Trophoblast cell (in vitro differentiated cells and primary cell): ENCODE measurements around the gene AK1.
"Not testable (repeated sequence)": the region's sequence is repeated elsewhere in the genome, so short reads cannot be mapped to it uniquely, and the experiment has no call there.

Source experiments
- DNase-seq, 2 donors: peaks; one replicate each; pipeline ENCODE4 v3.0.0-alpha.2; 2016
- H2AFZ ChIP-seq: 2 replicates; pipeline ENCODE4 v1.6.1; 2013; ENCODE audit warnings: low read length, moderate library complexity, mild to moderate bottlenecking; ENCODE audit not compliant: insufficient read depth, poor library complexity
- H2AK5ac ChIP-seq: 2 replicates; pipeline ENCODE4 v1.6.1; 2013; ENCODE audit warnings: mild to moderate bottlenecking, low read length
- H2BK120ac ChIP-seq: 2 replicates; pipeline ENCODE4 v1.6.1; 2013; ENCODE audit warnings: low read length, mild to moderate bottlenecking, moderate library complexity; ENCODE audit not compliant: insufficient read depth, poor library complexity
- H2BK12ac ChIP-seq: 2 replicates; pipeline ENCODE4 v1.6.1; 2013; ENCODE audit warnings: mild to moderate bottlenecking, low read length, moderate library complexity
- H2BK5ac ChIP-seq: 2 replicates; pipeline ENCODE4 v1.6.1; 2013; ENCODE audit warnings: low read length, low read depth, moderate library complexity, mild to moderate bottlenecking; ENCODE audit not compliant: poor library complexity
- H3K14ac ChIP-seq: 2 replicates; pipeline ENCODE4 v1.6.1; 2013; ENCODE audit warnings: mild to moderate bottlenecking, low read length
- H3K18ac ChIP-seq: 2 replicates; pipeline ENCODE4 v1.6.1; 2013; ENCODE audit warnings: mild to moderate bottlenecking, low read length
- H3K23ac ChIP-seq: 2 replicates; pipeline ENCODE4 v1.6.1; 2013; ENCODE audit warnings: low read length
- H3K27ac ChIP-seq: 2 replicates; pipeline ENCODE4 v1.5.1; 2013; ENCODE audit warnings: low read depth, mild to moderate bottlenecking, inconsistent platforms, low read length, moderate library complexity
- H3K27me3 ChIP-seq: 2 replicates; pipeline ENCODE4 v1.6.1; 2013; ENCODE audit warnings: inconsistent platforms, mild to moderate bottlenecking, low read length, moderate library complexity; ENCODE audit not compliant: insufficient read depth
- H3K36me3 ChIP-seq, 2 experiments: 1 replicate in 1 of 2; 2 replicates in 1 of 2; pipeline ENCODE4 v1.6.1; 2013; ENCODE audit warnings: low read length in 2 of 2, mild to moderate bottlenecking in 2 of 2, moderate library complexity in 1 of 2; ENCODE audit not compliant: insufficient read depth in 2 of 2, control insufficient read depth in 1 of 2
- H3K4ac ChIP-seq: 2 replicates; pipeline ENCODE4 v1.6.1; 2013; ENCODE audit warnings: low read depth, mild to moderate bottlenecking, low read length, moderate library complexity
- H3K4me1 ChIP-seq, 2 experiments: 1 replicate in 1 of 2; 2 replicates in 1 of 2; pipeline ENCODE4 v1.6.1; 2013; ENCODE audit warnings: low read length in 2 of 2, mild to moderate bottlenecking in 2 of 2, moderate library complexity in 1 of 2; ENCODE audit not compliant: insufficient read depth in 2 of 2, control insufficient read depth in 1 of 2
- H3K4me2 ChIP-seq: 2 replicates; pipeline ENCODE4 v1.6.1; 2013; ENCODE audit warnings: inconsistent platforms, mild to moderate bottlenecking, low read length, moderate library complexity
- H3K4me3 ChIP-seq: 2 replicates; pipeline ENCODE4 v1.5.1; 2013; ENCODE audit warnings: mild to moderate bottlenecking, low read depth, low read length, inconsistent platforms
- H3K79me1 ChIP-seq: one replicate; pipeline ENCODE4 v1.6.1; 2013; ENCODE audit warnings: low read length
- H3K79me2 ChIP-seq: 2 replicates; pipeline ENCODE4 v1.6.1; 2013; ENCODE audit warnings: low read length, mild to moderate bottlenecking; ENCODE audit not compliant: control insufficient read depth, insufficient read depth, poor library complexity
- H3K9ac ChIP-seq: 2 replicates; pipeline ENCODE4 v1.6.1; 2013; ENCODE audit warnings: mild to moderate bottlenecking, low read length
- H3K9me3 ChIP-seq: 2 replicates; pipeline ENCODE4 v1.6.1; 2013; ENCODE audit warnings: low read depth, mild to moderate bottlenecking, control low read depth, inconsistent platforms, low read length; ENCODE audit not compliant: insufficient read depth
- H4K12ac ChIP-seq: 2 replicates; pipeline ENCODE4 v1.6.1; 2013; ENCODE audit warnings: low read depth, mild to moderate bottlenecking, low read length, moderate library complexity
- H4K8ac ChIP-seq: 2 replicates; pipeline ENCODE4 v1.6.1; 2013; ENCODE audit warnings: low read depth, mild to moderate bottlenecking, low read length, moderate library complexity
- H4K91ac ChIP-seq: one replicate; pipeline ENCODE4 v1.6.1; 2013; ENCODE audit warnings: low read depth, mild to moderate bottlenecking, low read length, moderate library complexity
- WGBS: extraction: QIAGEN DNeasy Blood & Tissue Kit; methylation state at CpG from one replicate; pipeline ENCODE4 v1.1.7; 2013; ENCODE audit warnings: missing lambda C conversion rate; ENCODE audit not compliant: insufficient read length, insufficient coverage; ENCODE audit errors: extremely low coverage; 5-methylcytosine and 5-hydroxymethylcytosine counted together

AK1 gene

GRCh38 chr9:127881715-127882114 is 4.2 kb upstream of the AK1 start:
- H3K79me2 ChIP-seq, H3K23ac ChIP-seq, H3K9me3 ChIP-seq, H4K8ac ChIP-seq, H3K27me3 ChIP-seq, H2AFZ ChIP-seq, H2AK5ac ChIP-seq, H3K9ac ChIP-seq, H3K14ac ChIP-seq, H3K36me3 ChIP-seq, H2BK120ac ChIP-seq, H3K18ac ChIP-seq, H3K4me2 ChIP-seq, H3K79me1 ChIP-seq, H4K12ac ChIP-seq, H2BK12ac ChIP-seq, H3K4ac ChIP-seq, H3K4me3 ChIP-seq, H3K27ac ChIP-seq, H2BK5ac ChIP-seq, DNase-seq, H4K91ac ChIP-seq: not testable (repeated sequence)
- peaks cover 10 to 11% of the 10 kb centered on the region in 2 experiments for H3K4me1 ChIP-seq
- WGBS, result no CpG with 5 or more reads among the region's 3 CpGs

GRCh38 chr9:127880143-127880542 is 2.7 kb upstream of the AK1 start:
- no peak for DNase-seq
- Histone ChIP-seq H2BK12ac (no peak overlapping the region), H4K91ac (no peak overlapping the region), H3K79me2 (peaks cover 7% of the 10 kb centered on the region), H3K9me3 (no peaks in the 10 kb centered on the region), H2BK5ac (no peak overlapping the region), H3K23ac (no peak overlapping the region), H2AK5ac (no peak overlapping the region), H3K4me2 (no peak overlapping the region), H3K18ac (no peak overlapping the region), H3K27me3 (no peaks in the 10 kb centered on the region), H3K27ac (no peak overlapping the region), H4K12ac (no peak overlapping the region), H3K79me1 (peaks cover 12% of the 10 kb centered on the region), H2BK120ac (no peak overlapping the region), H3K4me3 (no peak overlapping the region), H3K9ac (no peak overlapping the region), H3K36me3 (peaks cover 2% of the 10 kb centered on the region in 2 experiments), H2AFZ (no peak overlapping the region), H3K4ac (no peak overlapping the region), H3K14ac (no peak overlapping the region), H4K8ac (no peak overlapping the region), H3K4me1 (peaks cover 20 to 22% of the 10 kb centered on the region in 2 experiments)
- WGBS, result no CpG with 5 or more reads among the region's 8 CpGs

GRCh38 chr9:127878652-127879390 is 1.3 kb upstream of the AK1 start:
- no peak overlapping the region for H3K18ac ChIP-seq
- H3K23ac ChIP-seq, result no peak overlapping the region
- H2BK5ac ChIP-seq, result no peak overlapping the region
- H4K91ac ChIP-seq, result no peak overlapping the region
- H2BK120ac ChIP-seq, result no peak overlapping the region
- H3K4me3 ChIP-seq, result no peak overlapping the region
- H3K9ac ChIP-seq, result no peak overlapping the region
- no peak overlapping the region for H2BK12ac ChIP-seq
- H3K4me2 ChIP-seq, result no peak overlapping the region
- no peaks in the 10 kb centered on the region for H3K27me3 ChIP-seq
- no peak overlapping the region for H4K8ac ChIP-seq
- H3K4ac ChIP-seq, result no peak overlapping the region
- no peak overlapping the region for H2AFZ ChIP-seq
- H3K9me3 ChIP-seq, result no peaks in the 10 kb centered on the region
- H3K36me3 ChIP-seq, result no peaks in the 10 kb centered on the region
- peaks cover 7% of the 10 kb centered on the region for H3K79me2 ChIP-seq
- peaks cover 21 to 24% of the 10 kb centered on the region in 2 experiments for H3K4me1 ChIP-seq
- H3K79me1 ChIP-seq, result peaks cover 12% of the 10 kb centered on the region
- H3K14ac ChIP-seq, result no peak overlapping the region
- no peak for DNase-seq
- no peak overlapping the region for H4K12ac ChIP-seq
- no peak overlapping the region for H2AK5ac ChIP-seq
- WGBS, result no CpG with 5 or more reads among the region's 8 CpGs
- no peak overlapping the region for H3K27ac ChIP-seq

- H4K12ac ChIP-seq, result peak overlapping the region; percentile 29
- H3K18ac ChIP-seq, result peak overlapping the region; percentile 48
- H3K4me3 ChIP-seq, result peak overlapping the region; percentile 65
- no peak overlapping the region for H2AK5ac ChIP-seq
- H4K8ac ChIP-seq, result peak overlapping the region; percentile 96
- no peak overlapping the region for H2BK5ac ChIP-seq
- no peak overlapping the region for H3K27ac ChIP-seq
- DNase-seq, result no peak
- no peaks in the 10 kb centered on the region for H3K27me3 ChIP-seq
- H3K4ac ChIP-seq, result peak overlapping the region; percentile 24
- peak overlapping the region; percentile 12 for H2BK120ac ChIP-seq
- H3K4me1 ChIP-seq, result peaks cover 21 to 24% of the 10 kb centered on the region in 2 experiments
- H3K79me2 ChIP-seq, result peaks cover 7% of the 10 kb centered on the region
- H3K14ac ChIP-seq, result peak overlapping the region; percentile 62
- H3K9me3 ChIP-seq, result peaks cover 2% of the 10 kb centered on the region
- WGBS, result no CpG with 5 or more reads among the region's 18 CpGs
- peak overlapping the region; percentile 66 for H2AFZ ChIP-seq
- peak overlapping the region; percentile 92 for H3K4me2 ChIP-seq
- peak overlapping the region; percentile 67 for H4K91ac ChIP-seq
- no peak overlapping the region for H3K23ac ChIP-seq
- H3K9ac ChIP-seq, result peak overlapping the region; percentile 67
- H3K36me3 ChIP-seq, result no peaks in the 10 kb centered on the region
- peaks cover 12% of the 10 kb centered on the region for H3K79me1 ChIP-seq
- peak overlapping the region; percentile 25 for H2BK12ac ChIP-seq
These were observed 651 bp upstream of the AK1 start for GRCh38 chr9:127878001-127878651.
